ENCODE measurements around the gene MBNL2.
A peak's percentile ranks its signal among the peaks of the same experiment; 100 is the strongest.

Gene MBNL2

GRCh38 chr13:97224544-97225300 is 2.6 kb downstream of the MBNL2 start:
- H3K36me3 ChIP-seq (replicated peaks), result no peaks in the 10 kb centered on the region
- H3K27me3 ChIP-seq (replicated peaks), result no peaks in the 10 kb centered on the region
- in situ Hi-C loops (cut with HindIII; ENCODE audit: low pct_ligation_motif_present, low sequenced_read_pairs), result loop anchor here (25.0 kb wide), 1 partner anchor 138 kb away; no protein-coding TSS in a partner anchor
- H3K27ac ChIP-seq, result peak overlapping the region; percentile 94
- H3K4me3 ChIP-seq (ENCODE audit: low read depth, low read length), result peak overlapping the region; percentile 81
- TF ChIP-seq CTCF (IDR thresholded peaks at IDR 0.05; ENCODE audit: low read depth, low read length, missing control alignments), result no peak
- peak; percentile 69 for DNase-seq

- Histone ChIP-seq H3K27ac (peak overlapping the region; percentile 94), H3K27me3 (replicated peaks) (no peaks in the 10 kb centered on the region), H3K36me3 (replicated peaks) (no peaks in the 10 kb centered on the region), H3K4me3 (ENCODE audit: low read depth, low read length) (peak overlapping the region; percentile 81)
- no peak for DNase-seq
- in situ Hi-C loops (cut with HindIII; ENCODE audit: low pct_ligation_motif_present, low sequenced_read_pairs), result no loop called here
- TF ChIP-seq CTCF (IDR thresholded peaks at IDR 0.05; ENCODE audit: low read depth, low read length, missing control alignments), result no peak
These were observed 3.4 kb downstream of the MBNL2 start for GRCh38 chr13:97225533-97225932.

GRCh38 chr13:97226013-97226412 is 3.9 kb downstream of the MBNL2 start:
- H3K27ac ChIP-seq, result no peak overlapping the region
- DNase-seq, result no peak
- peak overlapping the region; percentile 23 for H3K4me3 ChIP-seq (ENCODE audit: low read depth, low read length)
- no peaks in the 10 kb centered on the region for H3K27me3 ChIP-seq (replicated peaks)
- in situ Hi-C loops (cut with HindIII; ENCODE audit: low pct_ligation_motif_present, low sequenced_read_pairs), result no loop called here
- no peak for TF ChIP-seq CTCF (IDR thresholded peaks at IDR 0.05; ENCODE audit: low read depth, low read length, missing control alignments)
- H3K36me3 ChIP-seq (replicated peaks), result peaks cover under 1% of the 10 kb centered on the region

GRCh38 chr13:97226788-97227627 is 4.9 kb downstream of the MBNL2 start:
- no peak for TF ChIP-seq CTCF (IDR thresholded peaks at IDR 0.05; ENCODE audit: low read depth, low read length, missing control alignments)
- no peaks in the 10 kb centered on the region for H3K27me3 ChIP-seq (replicated peaks)
- no peak overlapping the region for H3K27ac ChIP-seq
- in situ Hi-C loops (cut with HindIII; ENCODE audit: low pct_ligation_motif_present, low sequenced_read_pairs), result no loop called here
- no peak overlapping the region for H3K4me3 ChIP-seq (ENCODE audit: low read depth, low read length)
- H3K36me3 ChIP-seq (replicated peaks), result peaks cover 5% of the 10 kb centered on the region
- no peak for DNase-seq

GRCh38 chr13:97228850-97229521 is 6.9 kb downstream of the MBNL2 start:
- Histone ChIP-seq H3K36me3 (replicated peaks) (peaks cover 5% of the 10 kb centered on the region), H3K27ac (no peak overlapping the region), H3K27me3 (replicated peaks) (no peaks in the 10 kb centered on the region), H3K4me3 (ENCODE audit: low read depth, low read length) (no peak overlapping the region)
- in situ Hi-C loops (cut with HindIII; ENCODE audit: low pct_ligation_motif_present, low sequenced_read_pairs), result no loop called here
- DNase-seq, result peak; percentile 59
- TF ChIP-seq CTCF (IDR thresholded peaks at IDR 0.05; ENCODE audit: low read depth, low read length, missing control alignments), result no peak

All from brain microvascular endothelial cell (primary cell).